NCI-H510A (cell line): ENCODE measurements around the gene PIAS4.
"Not testable (repeated sequence)": the region's sequence is repeated elsewhere in the genome, so short reads cannot be mapped to it uniquely, and the experiment has no call there.

Source experiments
- DNase-seq: peaks from one replicate; lab custom pipeline; 2025; lab: John Stamatoyannopoulos, UW

PIAS4 gene, protein sequence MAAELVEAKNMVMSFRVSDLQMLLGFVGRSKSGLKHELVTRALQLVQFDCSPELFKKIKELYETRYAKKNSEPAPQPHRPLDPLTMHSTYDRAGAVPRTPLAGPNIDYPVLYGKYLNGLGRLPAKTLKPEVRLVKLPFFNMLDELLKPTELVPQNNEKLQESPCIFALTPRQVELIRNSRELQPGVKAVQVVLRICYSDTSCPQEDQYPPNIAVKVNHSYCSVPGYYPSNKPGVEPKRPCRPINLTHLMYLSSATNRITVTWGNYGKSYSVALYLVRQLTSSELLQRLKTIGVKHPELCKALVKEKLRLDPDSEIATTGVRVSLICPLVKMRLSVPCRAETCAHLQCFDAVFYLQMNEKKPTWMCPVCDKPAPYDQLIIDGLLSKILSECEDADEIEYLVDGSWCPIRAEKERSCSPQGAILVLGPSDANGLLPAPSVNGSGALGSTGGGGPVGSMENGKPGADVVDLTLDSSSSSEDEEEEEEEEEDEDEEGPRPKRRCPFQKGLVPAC

DNA sequence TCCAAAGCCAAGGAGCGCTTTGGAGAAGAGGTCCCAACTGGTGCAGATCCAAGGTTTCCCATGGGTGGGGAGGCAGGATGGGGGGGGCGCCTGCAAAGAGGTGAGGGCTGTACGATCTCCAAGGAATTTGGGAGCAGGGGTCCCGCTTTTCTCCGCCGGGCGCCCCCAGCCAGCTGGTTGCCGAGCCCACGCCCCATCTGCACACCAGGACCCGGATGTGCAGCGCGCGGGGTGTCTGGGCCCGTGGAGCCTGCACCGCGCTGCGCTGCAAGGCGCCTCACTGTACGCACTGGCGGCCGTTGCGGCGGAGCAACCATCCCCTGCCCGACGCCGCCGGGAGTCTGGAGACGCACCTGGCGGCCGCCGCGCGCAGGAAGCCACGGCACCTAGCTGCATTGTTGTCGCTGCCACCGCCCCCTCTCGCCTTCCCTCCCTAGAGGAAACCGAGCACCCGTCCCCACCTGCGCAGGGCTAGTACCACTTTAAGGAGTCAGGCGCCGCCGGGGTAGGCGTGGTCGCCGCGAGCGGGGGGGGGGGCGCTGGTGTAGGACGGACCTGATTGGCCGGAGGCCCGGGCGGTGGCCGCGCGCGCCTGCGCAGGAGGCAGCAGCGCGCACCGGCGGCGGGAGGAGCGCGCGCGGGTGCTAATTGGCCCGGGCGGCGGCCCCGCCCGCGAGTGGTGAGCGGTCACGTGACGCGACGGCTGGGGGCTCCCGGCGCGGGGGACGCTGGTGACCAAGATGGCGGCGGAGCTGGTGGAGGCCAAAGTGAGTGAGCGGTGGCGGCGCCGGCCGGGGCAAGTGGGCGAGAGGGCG, at the start of gene PIAS4:
PIAS4 (plus strand) TSS at position 716 of the 815 bp plus-strand sequence; CDS start at position 741, 25 bp downstream.
- peak; percentile 99 for DNase-seq

DNA sequence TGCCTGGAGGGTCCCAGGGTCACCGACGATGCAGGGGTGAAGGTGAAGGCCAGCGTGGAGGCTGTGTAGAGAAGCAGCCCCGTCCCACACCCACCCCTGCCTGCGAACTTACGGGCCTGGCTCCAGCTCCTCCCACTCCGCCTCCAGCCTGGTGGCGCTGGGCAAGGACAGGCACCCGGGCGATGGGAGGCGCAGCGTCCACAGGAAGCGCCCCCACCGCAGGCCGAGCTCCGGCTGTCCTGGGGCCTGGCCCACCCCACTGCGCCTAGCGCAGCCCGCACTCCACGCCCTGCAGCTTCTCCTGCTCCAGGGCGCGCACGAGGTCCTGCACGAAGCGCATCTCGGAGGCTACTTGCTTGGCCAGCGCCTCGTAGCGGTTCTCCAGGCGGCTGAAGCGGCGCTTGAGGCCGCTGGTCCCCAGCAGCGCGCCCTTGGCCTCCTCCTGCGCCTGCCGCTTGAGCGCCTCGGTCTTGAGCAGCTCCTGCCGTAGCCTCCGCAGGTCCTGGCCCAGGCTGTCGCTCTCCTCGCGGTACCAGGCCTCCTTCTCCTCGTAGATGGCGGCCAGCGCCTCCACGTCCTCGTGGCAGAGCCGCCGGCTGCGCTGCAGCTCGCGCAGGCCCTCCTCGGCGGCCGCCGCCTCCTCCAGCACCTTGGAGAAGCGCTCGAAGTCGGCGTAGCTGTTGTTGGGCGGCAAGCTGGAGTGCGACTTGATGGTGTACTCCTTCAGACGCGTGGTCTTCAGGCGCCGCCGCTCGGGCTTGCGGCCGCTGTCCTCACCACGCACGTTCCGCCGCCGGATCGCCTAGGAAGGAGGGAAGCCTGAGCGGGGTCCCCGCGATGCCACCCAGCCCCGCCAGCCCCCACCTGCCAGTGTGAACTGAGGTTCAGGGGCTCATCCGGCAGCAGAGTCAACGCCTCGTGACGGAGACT, 48.4 kb upstream of the PIAS4 start:
- DNase-seq: no peak

DNA sequence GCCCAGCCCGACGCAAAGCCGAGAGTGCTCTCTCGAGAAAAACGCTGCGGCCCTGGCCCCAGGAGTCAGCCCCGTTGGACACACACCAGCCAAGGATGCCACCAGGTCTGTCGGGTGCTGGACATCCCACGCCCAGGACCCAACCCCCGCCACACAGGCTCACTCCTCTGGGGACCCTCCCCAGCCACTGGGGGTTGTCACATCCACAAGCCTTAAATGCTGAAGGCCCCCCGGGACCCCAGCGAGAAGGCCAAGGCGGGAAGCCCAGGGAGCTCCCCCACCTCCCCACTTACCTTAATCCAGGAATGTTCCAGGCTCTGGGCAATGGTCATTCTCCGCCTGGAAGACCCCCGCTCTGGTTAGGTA, 47.8 kb upstream of the PIAS4 start:
- DNase-seq: no peak

DNA sequence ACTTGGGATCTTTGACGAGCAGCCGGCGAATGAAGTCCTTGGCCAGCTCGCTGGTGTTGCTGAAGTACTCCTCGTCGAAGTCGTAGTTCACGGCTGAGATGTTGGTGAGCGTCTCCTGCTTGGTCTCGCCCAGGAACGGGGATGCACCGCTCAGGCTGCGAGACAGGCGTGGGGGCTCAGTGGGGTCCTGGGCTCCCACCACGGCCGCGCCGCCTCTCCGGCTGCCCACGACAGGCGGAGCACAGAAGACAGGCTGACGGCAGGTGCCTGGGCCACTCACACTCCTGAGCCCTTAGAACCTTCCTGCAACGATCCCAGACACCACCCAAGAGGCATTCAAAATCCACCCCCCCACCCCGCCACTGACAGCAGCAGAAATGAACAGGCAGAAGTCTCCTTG, 46.5 kb upstream of the PIAS4 start:
- DNase-seq: no peak

DNA sequence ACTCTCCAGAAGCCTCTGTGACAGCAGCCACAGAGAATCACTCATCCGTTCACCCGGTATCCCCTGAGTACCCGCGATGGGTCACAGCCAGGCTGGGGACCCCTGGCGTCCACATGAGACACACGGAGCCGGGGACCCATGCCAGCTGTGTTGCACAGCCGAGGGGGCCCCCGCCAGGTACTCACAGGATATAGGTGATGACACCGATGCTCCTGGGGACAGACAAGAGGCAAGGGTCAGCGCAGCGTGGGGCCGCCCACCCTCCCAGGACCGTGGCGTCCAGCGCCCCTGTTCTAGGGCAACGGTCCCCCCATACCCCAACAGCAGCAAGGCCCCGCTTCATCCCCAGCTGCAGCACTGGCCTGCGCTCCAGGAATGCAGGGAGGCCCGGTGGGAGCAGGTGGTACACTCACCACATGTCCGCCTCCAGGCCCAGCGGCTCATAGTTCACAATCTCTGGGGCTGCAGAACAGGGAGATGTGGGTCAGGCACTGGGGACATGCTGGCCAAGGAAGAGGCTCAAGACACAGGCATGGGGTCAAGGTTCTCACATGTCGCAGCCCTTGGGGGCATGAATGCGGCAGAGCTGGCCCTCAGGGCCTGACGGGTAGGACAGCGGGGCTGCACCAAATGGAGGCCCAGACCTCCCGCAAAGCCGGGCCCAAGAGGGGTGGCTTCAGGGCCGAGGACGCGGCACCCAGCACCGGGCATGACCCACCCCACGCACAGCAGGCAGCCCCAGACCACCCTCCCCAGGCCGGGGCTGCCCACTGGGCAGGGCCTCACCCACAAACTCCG, 43.9 kb upstream of the PIAS4 start:
- no peak for DNase-seq

DNA sequence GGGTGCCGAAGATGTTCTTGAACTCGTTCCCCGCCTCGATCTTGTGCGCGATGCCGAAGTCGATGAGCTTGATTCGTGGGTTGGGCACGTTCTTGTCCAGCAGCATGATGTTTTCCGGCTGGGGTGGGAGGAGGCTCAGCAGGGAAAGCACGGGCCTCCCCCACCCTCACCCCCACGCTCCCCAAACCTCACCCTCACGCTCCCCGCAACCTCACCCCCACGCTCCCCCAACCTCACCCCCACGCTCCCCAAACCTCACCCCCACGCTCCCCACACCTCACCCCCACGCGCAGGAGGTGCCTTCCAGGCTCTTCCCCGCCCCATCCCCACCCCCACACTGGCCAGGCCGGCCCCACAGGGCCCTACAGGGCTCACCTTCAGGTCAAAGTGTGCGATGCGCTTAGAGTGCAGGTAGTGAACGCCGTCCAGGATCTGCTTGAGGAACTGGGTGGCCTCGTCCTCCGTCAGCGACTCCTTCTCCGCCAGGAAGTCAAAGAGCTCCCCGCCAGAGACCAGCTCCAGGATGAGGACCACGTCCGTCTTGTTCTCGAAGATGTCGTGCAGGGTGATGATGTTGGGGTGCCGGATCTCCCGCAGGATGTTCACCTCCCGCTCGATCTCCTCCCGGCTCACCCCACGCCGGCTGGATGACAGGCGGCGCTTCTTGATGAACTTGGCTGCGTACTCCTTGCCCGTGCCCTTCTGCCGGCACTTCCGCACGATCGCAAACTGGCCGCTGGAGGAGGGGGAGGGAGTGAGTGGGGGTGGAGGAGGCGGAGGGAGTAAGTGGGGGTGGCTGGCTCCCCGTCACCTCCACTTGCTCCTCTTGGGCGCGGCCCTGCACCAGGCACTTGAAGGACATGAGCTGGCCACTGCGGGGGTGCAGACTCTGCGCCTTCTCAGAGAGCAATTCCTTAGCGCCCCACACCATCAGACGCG, 43.0 kb upstream of the PIAS4 start:
- no peak for DNase-seq

DNA sequence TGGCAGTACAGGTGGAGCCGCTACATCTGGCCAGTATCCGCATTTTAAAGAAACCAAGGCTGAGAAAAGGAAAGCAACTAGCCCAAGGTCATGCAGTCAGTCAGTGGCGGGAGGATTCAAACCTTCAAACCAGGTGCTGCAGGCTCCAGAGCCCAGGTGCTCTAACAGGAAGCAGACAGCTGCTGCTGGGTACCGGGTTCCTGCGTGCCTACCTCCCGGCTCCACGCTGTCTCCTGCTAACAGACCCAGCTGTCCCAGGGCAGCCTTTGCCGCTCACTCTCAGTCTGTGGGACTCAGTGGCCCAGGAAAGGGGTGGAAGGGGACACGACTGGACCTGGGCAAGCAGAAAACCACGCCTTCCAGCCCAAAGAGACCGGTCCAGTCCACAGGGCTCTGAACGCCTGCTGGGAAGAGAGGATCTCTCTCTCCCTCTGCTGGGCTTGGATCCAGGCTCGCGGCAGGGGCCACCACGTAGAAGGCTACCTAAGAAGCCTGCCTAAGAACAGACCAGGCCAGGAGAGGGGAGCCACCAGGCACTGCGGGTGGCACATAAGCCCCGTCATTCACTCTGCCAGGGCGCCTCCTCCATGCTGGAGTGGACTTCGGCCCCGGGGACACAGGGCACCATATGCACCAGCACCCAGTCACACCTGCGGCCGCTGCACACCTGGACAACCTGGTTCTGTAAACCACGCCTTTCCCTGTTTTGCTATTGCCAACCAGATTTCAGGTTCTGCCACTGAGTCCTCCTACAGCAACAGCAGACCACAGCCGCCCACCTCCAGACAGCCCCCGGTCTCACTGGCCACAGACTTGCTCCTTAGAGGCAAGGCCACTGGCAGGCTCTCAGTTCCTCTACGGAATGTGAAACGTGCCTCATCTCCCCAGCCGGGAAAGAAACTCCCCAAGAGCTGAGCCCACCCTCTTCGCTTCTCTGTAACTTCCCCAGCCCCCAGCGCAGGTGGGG, 41.2 kb upstream of the PIAS4 start:
- no peak for DNase-seq

DNA sequence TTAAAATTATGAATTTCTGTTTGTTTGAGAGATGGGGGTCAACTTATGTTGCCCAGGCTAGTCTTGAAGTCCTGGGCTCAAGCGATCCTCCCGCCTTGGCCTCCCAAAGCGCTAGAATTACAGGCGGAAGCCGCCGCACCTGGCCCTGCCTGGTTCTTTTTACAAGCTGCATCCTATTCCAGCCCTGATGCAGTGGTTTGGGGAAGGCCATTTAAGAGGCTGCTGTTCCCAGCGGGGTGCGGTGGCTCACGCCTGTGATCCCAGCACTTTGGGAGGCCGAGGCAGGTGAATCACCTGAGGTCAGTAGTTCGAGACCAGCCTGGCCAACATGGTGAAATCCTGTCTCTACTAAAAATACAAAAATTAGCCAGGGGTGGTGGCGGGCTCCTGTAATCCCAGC, 39.6 kb upstream of the PIAS4 start:
- not testable (repeated sequence) for DNase-seq

DNA sequence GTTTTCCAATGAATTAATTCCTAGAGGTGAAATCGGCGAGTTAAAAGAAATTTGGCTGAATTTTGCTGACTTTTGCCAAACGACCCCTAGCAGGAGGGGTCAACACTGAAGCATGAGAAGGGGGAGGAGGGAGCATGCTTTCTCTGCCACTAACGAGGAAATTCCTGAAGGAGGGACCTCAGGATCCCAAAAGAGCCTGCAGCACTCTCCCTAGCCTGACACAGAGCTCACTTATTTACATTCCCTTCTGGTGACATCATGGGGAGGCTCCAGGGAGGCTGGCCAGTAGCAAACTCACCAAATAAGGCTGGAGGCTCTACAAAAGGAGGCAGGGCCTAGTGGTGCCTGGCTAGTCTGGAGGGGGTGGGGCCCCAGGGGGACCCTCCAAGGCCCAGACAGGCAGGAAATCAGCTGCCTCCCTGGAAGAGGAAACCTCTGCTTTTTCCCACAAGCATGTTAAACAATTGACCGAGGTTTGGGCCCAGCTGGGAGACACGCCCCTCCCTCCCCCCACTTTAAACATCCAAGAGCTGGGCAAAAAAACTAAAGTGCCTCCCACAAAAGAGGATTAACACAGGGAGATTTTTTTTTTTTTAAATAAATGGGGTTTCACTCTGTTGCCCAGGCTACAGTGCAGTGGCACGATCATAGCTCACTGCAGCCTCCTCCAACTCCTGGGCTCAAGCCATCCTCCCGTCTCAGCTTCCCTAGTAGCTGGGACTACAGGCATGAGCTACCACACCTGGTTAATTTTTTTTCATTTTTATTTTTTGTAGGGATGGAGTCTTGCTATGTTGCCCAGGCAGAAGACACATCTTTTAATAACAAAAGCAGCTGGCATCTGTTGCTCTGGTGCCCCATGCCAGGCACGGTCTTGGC, 38.7 kb upstream of the PIAS4 start:
- peak; percentile 82 for DNase-seq

DNA sequence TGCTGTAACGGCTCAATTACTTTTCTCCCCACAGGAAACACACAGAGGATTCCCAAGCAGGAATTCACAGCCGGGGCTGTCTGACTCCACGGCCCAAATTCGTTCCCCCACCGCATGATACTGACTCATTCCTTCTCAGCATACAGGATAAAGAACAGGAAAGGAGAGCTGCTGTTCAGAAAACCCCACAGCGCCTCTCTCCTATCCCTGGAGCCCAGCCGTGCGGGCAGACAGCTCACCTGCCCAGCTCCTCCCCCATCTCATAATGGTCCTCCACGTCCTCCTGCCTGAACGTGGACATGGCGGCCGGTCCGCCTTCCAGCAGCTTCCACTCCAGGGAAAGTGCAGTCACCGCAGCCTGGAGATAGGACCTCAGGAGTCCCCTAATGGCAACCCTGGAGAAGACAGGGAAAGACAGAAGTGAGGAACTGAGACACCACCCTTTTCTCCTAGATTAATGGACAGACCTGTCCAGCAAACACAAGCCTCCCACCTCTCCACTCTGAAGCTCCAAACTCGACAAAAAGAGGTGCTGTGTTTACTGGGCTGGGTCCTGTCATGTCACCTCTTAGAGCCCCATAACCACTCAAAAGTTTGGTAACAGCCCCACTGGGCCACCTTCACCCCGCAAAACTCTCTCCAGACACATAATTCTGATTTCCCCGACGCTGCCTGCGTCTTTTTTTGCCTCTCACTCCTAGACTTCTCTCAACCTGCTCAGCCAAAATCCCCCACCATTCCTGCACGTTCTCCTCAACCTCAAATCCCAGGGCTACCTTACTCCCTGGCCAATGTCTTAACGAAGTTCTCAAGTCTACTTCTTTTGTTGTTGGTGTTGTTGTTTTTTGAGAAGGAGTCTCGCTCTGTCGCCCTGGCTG, 37.9 kb upstream of the PIAS4 start:
- DNase-seq: peak; percentile 66

DNA sequence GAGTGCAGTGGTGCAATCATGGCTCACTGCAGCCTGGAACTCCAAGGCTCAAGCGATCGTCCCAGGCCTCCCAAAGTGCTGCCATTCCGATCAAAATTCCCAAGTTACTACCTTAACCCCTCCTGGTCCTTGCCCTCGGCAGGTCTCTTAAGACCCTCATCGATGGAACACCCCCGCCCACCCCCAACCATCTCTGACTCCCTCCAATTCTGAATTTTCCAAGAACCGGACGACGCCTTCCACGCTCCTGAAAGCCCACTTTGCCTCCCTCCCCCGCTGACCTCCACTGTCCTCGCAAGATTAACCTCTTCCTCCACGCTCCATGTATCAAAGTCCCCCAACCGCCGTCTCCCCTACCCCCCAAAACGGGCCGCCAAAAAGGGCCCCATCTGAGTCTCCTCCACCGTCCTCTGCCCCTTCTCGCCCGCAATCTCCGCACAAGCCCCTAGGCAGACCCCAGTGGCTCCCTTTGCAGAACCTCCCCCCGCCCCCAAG, 37.2 kb upstream of the PIAS4 start:
- DNase-seq: no peak

DNA sequence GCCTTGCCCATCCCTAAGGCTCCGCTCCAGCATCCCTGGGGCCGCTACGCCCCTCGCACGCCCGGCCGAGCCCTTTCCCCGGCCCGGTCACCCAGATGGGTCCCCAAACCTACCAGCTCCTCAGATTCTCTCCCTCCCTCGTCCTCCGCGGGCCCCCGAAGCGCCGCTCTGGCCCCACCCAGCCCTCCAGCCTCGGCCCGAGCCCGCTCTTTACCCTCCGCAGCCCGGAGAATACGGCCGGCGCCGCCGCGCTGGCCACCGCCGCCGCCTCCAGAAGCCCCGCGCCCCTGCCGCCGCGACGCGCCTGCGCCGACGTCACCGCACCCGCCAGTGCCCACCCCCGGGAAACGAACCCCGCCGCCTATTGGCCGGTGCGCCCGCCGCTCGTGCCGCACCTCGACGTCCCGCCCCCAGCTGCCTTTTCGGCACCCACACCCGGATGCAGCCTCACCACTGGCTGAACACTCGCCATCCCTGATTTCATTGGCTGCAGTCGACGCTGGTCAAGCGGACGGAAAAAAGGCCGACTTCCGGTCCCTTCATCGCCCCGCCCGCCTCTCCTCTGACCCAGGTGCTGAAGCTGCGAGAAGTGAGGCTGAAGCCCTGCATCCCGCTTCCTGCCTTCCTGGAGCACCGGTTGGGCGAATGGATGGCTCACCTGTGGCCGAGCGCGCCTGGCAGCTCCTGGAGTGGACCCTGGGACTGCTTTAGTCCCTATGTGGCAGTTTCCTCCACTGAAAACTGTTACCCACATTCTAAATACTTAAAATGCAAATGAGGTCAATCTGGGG, 36.5 kb upstream of the PIAS4 start, which contains the start of gene DAPK3:
DAPK3 (minus strand) TSS at position 292 of the 791 bp plus-strand sequence. CDS start 1,364 bp downstream, outside the sequence.
- DNase-seq: peak; percentile 99

DNA sequence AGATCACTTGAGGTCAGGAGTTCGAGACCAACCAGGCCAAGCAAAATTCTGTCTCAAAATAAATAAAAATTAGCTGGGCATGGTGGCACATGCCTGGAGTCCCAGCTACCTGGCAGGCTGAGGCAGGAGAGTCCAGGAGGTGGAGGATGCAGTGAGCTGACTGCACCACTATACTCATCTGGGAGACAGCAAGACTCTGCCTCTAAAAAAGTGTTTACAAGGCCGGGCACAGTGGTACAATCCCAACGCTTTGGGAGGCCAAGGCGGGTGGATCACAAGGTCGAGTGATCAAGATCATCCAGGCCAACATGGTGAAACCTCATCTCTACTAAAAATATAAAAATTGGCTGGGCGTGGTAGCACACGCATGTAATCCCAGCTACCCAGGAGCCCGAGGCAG, 32.4 kb upstream of the PIAS4 start:
- no peak for DNase-seq

DNA sequence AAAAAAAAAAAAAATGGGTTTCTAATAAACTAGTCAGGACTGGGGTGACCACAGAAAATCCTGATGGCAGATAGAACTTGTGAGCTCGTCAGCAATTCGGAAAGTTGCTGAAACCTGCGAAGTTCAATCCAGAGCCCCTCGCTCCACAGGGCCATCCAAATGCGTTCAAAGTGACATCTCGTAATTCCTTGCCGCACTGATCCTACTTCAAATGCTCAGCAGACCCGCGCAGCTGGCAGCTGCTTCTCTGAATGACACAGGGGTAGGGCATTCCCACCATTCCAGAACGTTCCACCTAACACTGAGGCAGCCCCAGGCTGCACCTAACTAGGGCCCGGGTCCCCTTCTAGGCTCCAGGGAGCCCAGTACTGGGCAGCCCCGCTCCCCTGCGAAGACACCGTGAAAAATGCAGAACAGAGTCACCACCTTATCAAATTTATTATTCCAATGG, 31.9 kb upstream of the PIAS4 start:
- DNase-seq: no peak

DNA sequence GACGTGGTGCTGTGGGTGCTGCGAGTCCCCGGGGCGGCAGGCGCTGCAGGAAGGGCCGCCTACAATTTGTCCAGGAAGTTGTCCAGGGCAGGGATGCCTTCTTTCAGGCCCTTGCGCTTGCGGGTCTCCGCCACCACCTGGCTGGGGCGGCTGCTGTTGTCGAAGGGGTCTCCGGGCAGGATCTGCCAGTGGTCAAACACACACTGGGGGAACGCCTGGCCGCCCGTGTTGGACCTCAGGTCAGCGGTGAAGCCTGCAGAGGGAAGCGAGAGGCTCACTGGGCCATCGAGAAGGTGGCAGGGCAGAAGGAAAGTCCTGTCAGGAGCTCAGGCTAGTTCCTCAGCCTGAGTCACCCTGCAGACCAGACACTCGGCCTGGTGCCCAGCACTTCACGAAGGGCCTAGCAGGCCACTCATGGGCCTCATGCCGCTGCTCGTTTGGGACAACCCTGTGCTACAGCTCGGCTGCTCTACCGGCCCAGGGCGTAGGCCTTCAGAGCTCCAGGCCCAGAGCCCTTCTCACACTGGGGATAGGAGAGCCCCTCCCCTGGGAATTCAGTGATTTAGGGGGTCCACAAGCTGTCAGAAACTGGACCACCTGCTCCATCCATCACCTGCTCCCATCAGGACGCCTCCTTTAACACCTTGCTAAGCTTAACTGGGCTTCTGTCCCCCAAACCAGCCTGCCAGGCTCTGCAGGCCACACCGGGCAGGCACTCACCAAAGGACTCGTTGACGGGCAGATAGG, 30.9 kb upstream of the PIAS4 start:
- no peak for DNase-seq
